Progenitor cell of endocrine pancreas (in vitro differentiated cells): ENCODE data around the gene C11orf87. TPM values are rescaled to one million over a fixed set of nuclear protein-coding genes. Genes with fewer than 3 reads are reported as not detected.

Experiments
- DNase-seq: peaks from one replicate; pipeline ENCODE4 v3.0.0; 2021; ENCODE audit warnings: low spot score; ENCODE audit not compliant: unreplicated experiment
- H3K27ac Mint-ChIP-seq: 2 replicates; pipeline ENCODE4 v1.8.0; 2021; ENCODE audit warnings: mild to moderate bottlenecking, moderate library complexity, mixed read lengths
- H3K27me3 Mint-ChIP-seq: 2 replicates; pipeline ENCODE4 v1.8.0; 2021; ENCODE audit warnings: mixed read lengths
- H3K36me3 Mint-ChIP-seq: 2 replicates; pipeline ENCODE4 v1.8.0; 2022; ENCODE audit warnings: mixed read lengths; ENCODE audit not compliant: insufficient read depth
- H3K4me1 Mint-ChIP-seq: 2 replicates; pipeline ENCODE4 v1.8.0; 2021; ENCODE audit warnings: low read depth, mixed read lengths
- H3K4me3 Mint-ChIP-seq: 2 replicates; pipeline ENCODE4 v1.8.0; 2021; ENCODE audit warnings: low read depth, mild to moderate bottlenecking, moderate library complexity, mixed read lengths
- H3K9me3 Mint-ChIP-seq: 2 replicates; pipeline ENCODE4 v1.8.0; 2021; ENCODE audit warnings: low read depth, mixed read lengths
- CTCF ChIP-seq: fragments of 200-600 bp; sonication (generic); IDR thresholded peaks from one replicate; pipeline ENCODE4 v1.5.0; 2021; ENCODE audit warnings: antibody characterized with exemption, mild to moderate bottlenecking; ENCODE audit not compliant: unreplicated experiment
- total RNA-seq: library from RNA; stranded (reverse); gene quantifications from 2 replicates; pipeline ENCODE4 v1.2.1, GENCODE V29; 2021

C11orf87 gene
- total RNA-seq, 1 donor from 2014 or later = 2.0 TPM

DNA sequence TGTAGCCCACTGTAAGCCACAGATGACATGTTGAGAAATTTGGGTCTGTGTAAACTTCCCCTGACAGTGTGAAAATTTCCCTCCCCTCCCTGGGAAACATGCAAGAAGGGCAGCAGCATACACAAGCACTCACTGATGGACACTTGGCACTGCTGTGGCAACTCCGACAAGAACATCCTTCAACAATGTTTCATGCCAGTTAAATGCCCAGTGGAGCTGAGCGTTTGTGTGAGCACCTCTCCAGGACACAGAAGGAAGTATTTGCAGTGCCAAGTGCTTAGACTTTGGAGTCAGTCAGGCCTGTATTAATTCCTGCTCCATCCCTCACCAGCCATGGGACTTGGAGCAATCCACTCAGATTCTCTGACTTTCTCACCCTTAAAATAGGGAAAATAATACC is 17.7 kb downstream of the C11orf87 start:
- TF ChIP-seq CTCF = no peak
- peaks cover 13% of the 10 kb centered on the region for H3K27me3 Mint-ChIP-seq

GRCh38 chr11:109443052-109443451 is 21.1 kb downstream of the C11orf87 start:
- H3K9me3 Mint-ChIP-seq = no peaks in the 10 kb centered on the region
- H3K27me3 Mint-ChIP-seq = peaks cover 3% of the 10 kb centered on the region
- DNase-seq = no peak
- no peaks in the 10 kb centered on the region for H3K36me3 Mint-ChIP-seq
- no peak for TF ChIP-seq CTCF
- H3K4me1 Mint-ChIP-seq = no peaks in the 10 kb centered on the region
- no peak overlapping the region for H3K27ac Mint-ChIP-seq
- no peak overlapping the region for H3K4me3 Mint-ChIP-seq

More for the DNA sequence above, 17.7 kb downstream of the C11orf87 start:
- H3K9me3 Mint-ChIP-seq = no peaks in the 10 kb centered on the region
- no peaks in the 10 kb centered on the region for H3K4me1 Mint-ChIP-seq
- H3K36me3 Mint-ChIP-seq = no peaks in the 10 kb centered on the region
- H3K4me3 Mint-ChIP-seq = no peak overlapping the region
- DNase-seq = no peak
- no peak overlapping the region for H3K27ac Mint-ChIP-seq

DNA sequence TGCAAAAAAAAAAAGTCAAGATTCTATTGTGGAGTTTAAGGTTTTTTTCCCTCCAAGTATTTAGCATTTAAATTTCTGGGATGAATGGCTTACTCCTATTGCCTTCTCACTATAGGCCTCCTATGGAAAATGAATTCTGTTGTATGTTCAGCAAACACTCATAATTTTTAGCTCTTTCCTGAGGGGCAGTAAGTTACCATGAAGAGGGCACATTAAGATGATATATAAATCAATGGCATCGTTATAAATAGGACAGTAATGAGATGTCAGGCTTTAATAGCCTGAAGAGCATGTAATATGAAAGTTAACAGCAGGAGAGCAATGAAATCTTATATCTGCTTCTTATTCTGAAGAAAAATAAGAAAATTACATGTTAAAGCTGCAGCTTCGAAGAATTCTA is 32.9 kb downstream of the C11orf87 start:
- Mint-ChIP-seq H3K36me3 (no peaks in the 10 kb centered on the region), H3K4me3 (no peak overlapping the region), H3K9me3 (no peaks in the 10 kb centered on the region), H3K4me1 (no peaks in the 10 kb centered on the region), H3K27me3 (peaks cover 8% of the 10 kb centered on the region), H3K27ac (no peak overlapping the region)
- no peak for DNase-seq
- no peak for TF ChIP-seq CTCF
